MM.1S (cell line): Measurements from ENCODE around the gene PKNOX1.
"Not testable (repeated sequence)": the region's sequence is repeated elsewhere in the genome, so short reads cannot be mapped to it uniquely, and the experiment has no call there.

Experiments used
- CTCF ChIP-seq: fragments of 300-600 bp; sonication (generic); IDR thresholded peaks from 2 replicates; pipeline ENCODE4 v1.5.1; 2016; ENCODE audit warnings: antibody characterized with exemption, low read length, mixed read lengths
- EZH2 ChIP-seq: fragments of 300-600 bp; sonication (generic); optimal IDR thresholded peaks from 2 replicates; pipeline ENCODE3; 2017; ENCODE audit warnings: low read depth, mild to moderate bottlenecking, antibody characterized with exemption, low read length, mixed read lengths
- EZH2phosphoT487 ChIP-seq: fragments of 300-600 bp; sonication (generic); IDR thresholded peaks from 2 replicates; pipeline ENCODE4 v1.6.1; 2018; ENCODE audit warnings: antibody characterized with exemption, low read length

- TF ChIP-seq CTCF, EZH2, EZH2phosphoT487: not testable (repeated sequence)
Measured at GRCh38 chr21:42989370-42989769, 15.0 kb downstream of the PKNOX1 start.
